GM23248 (cell line): ENCODE data around the gene GRIPAP1.

Source experiments
- EZH2 ChIP-seq: fragments of 200-600 bp; sonication (generic); IDR thresholded peaks from 2 replicates; pipeline ENCODE4 v1.6.1; 2018; ENCODE audit warnings: antibody characterized with exemption, mild to moderate bottlenecking; ENCODE audit not compliant: insufficient read depth, poor library complexity, severe bottlenecking
- EZH2phosphoT487 ChIP-seq: fragments of 200-600 bp; sonication (generic); IDR thresholded peaks from 2 replicates; pipeline ENCODE4 v1.6.1; 2018; ENCODE audit warnings: antibody characterized with exemption, moderate library complexity, mild to moderate bottlenecking, low read depth; ENCODE audit not compliant: insufficient read depth

DNA sequence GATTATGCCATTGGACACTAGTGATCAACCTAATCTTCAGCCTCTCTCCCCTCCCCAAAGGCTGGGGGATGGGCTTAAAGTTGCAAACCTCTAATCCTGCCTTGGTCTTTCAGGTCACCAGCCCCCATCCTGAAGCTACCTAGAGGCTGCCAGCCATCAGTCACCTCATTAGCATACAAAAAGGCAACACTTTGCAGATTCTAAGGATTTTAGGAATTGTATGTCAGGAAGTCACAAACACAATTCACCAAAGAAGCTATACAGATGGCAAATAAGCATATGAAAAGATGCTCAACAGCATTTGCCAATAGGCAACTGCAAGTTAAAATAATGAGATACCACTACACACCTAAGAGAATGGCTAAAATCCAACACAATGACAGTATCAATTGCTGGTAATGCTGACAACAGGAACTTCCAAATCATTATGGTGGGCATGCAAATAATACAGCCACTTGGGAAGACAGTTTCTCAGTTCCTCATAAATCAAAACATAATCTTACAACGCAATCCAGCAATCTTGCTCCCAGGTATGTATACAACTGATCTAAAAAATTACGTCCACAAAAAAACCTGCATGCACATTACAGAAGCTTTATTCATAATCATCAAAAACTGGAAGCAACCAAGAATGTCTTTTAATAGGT is 74.2 kb downstream of the GRIPAP1 start:
- TF ChIP-seq EZH2: no peak
- TF ChIP-seq EZH2phosphoT487: no peak
